NCI-H2227 treated with DMSO at 0.1 percent for 48 hours (cell line): ENCODE data around the gene PIK3R1.
"Not testable (repeated sequence)": the region's sequence is repeated elsewhere in the genome, so short reads cannot be mapped to it uniquely, and the experiment has no call there.

Experiments used
- DNase-seq: peaks from one replicate; lab custom pipeline; 2025; lab: John Stamatoyannopoulos, UW

Gene PIK3R1

GRCh38 chr5:68226546-68227073, 11.1 kb downstream of the PIK3R1 start:
- no peak for DNase-seq

DNA sequence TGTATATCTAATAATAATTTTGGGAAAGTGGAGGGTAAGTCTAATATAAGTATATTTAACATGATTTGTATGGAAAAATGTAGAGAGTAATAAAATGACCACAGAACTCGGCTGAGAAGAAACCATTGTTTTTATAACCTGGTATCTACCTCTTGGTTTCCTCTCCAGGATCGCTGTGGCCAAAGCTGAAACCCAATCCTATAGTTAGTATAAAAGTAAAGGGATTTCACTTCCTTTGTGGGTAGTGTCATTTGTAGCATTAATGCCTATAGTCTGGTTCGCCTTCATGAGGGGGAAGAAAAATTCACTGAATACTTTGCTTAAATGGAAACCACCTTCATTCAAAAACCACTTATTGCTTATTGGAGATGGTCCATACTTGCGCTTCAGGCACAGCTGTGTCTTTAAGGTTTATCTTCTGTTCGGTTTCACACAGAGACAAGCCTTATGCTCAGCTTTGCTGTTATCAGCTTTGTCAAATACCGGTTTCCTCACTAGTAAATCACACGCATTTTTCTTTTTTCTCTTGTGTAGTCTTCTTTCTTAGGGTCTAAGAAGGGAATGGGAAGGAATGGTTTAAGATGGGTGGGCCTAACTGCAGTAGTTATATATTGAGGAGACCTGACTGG, 12.1 kb downstream of the PIK3R1 start:
- DNase-seq: no peak

GRCh38 chr5:68229416-68229815, 13.9 kb downstream of the PIK3R1 start:
- DNase-seq: no peak

DNA sequence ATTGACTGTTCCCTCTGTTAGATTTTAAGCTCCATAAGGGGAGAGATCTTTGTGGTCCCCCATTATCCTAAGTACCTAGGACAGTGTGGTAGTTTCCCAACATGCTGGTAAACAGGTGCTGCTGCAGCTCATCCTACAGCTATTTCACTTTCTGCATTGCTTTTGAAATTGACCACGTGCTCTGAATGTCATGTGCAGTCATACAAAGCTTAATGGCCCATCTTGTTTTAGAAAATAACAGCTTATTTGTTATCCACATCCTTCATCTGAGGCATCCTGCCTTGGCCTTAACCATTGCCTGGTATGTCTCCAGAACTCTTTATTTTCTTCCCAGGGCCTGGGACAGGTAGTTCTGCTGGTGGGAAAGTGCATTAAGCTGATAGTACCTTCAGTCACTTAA, 14.7 kb downstream of the PIK3R1 start:
- DNase-seq: no peak

DNA sequence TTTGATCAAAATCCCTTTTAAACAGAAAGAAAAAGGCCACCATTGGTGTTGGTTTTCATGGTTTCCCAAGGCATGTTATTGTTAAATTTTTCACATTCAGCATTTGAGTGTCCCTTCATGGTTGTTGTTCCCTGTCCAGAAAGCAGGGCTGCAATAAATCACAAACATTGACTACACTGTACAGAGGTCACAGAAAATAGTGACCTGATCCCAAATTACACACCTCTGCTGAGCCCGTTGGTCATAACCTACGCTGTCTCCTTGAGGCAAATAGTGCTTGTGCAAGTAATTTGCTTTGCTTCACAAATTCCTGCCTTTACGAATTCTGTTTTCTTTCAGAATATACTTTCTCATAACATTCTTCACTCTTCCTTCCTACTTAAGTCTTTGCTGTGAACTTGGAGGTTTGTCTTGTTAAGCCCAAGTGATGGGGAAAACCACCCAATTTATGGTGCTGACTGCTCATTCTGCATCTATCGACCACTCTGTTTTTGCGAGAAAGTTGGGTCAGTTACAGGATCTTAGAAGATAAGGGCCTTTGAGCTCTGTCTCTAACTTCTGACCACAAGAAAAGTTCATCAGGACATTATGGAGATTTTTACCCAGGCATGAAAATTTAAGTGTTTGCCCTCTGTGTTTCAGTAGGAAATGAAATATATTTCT, 16.0 kb downstream of the PIK3R1 start:
- no peak for DNase-seq

DNA sequence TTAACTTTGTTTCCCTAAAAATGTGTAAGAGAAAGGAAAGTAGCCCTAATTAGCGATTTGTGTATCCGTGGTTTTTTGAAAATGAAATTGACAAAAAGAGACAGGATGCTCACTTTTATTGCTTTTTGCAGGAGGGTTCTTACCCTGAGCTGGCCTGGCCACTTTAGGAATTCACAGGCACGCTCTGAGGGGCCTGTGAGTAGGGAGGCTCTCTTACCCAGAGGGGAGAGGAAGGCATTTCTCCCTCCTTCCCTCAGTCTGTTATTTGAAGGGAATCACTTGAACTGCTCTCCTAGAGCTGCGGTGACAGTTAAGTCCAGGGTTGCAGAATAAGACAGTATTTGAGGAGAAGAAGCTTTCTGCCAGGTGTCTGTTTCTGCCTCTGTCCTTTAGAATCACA, 16.7 kb downstream of the PIK3R1 start:
- no peak for DNase-seq

DNA sequence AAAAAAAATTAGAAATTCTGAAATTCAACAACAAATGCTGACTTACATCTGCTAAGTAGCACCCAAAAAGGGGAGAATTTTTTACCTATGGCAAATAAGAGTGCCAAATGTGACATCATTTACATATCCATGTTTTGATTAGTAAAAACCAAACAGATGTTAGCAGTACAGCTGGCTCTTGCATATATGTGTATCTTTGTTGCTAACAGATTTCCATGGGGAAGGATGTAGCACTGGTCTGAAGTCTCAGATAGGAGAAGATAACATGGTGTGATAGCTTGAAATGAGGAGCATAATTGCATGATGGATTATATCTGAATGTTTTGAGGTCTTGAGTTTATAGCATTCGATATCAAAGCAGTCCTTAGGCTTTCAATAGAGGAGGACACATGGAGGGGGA, 17.5 kb downstream of the PIK3R1 start:
- no peak for DNase-seq

DNA sequence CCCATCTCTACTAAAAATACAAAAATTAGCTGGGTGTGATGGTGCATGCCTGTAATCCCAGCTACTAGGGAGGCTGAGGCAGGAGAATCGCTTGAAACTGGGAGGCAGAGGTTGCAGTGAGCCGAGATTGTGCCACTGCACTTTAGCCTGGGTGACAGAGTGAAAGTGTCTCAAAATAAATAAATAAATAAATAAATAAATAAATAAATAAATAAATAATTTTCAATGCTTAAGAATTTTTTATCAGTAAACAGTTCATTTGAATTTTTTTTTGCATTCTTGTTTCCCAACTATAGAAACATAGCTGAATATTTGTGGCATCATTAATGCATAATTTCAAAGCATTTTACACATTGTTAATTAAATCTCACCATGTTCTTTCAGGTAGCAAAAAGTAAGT, 19.7 kb downstream of the PIK3R1 start:
- not testable (repeated sequence) for DNase-seq

GRCh38 chr5:68237715-68238114, 22.2 kb downstream of the PIK3R1 start:
- no peak for DNase-seq

DNA sequence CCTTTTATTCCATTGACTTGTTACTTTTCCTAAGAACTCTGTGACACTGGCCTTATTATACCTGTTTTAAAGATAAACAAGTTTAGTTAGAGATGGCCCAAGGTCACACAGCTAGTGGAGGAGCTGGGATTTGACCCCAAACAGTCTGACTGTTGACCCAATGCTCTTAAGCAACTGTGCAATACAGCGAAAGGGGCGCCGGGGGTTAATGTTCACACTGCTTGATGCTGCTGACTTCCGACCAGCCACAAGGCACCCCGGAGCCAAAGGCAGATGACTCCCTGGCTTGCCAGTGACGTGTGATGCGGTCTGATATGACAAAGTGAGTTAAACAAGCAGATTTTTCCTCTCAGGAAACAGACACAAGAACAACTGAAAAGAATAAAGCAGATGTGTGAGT, 23.9 kb downstream of the PIK3R1 start:
- DNase-seq: no peak

DNA sequence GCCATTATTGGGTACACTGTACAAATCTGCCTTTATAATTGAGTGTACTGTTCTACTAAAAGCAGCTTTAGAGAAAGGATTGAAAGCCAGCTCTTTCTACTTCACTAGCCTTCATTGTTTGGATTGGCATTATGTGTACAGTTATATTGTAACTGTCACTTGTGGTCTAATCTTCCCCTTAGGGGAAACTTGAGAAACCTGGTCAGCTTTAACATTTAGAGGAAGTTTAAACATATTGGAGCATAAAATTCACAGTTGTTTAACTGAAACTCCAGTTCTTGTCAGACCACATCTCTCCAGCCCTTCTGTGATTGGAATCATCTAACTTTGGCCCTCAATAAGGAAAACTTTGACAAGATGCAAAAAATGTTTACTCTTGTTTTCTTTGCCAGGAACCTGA, 24.6 kb downstream of the PIK3R1 start:
- DNase-seq: no peak

- no peak for DNase-seq
Observed at GRCh38 chr5:68240771-68241170, 25.2 kb downstream of the PIK3R1 start.

DNA sequence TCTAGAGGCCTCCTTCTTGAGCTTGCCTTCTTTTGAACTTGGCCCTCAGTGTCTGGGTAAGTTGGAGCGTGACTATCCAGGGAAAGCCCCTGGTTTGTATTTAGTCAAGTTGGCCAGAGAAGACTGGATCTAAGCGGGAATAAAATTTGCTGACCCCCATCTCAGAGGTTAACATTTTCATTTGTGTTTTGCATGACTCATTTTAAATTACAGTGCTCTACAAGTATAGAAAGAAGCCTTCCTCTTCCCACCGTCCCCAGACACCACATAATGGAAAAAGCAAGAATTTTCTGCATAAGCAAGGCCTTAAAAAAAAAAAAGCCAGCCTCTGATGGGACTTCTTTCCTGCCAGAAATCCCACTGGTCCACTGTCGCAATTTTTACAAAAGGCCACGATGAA, 27.2 kb downstream of the PIK3R1 start:
- DNase-seq: peak; percentile 10

DNA sequence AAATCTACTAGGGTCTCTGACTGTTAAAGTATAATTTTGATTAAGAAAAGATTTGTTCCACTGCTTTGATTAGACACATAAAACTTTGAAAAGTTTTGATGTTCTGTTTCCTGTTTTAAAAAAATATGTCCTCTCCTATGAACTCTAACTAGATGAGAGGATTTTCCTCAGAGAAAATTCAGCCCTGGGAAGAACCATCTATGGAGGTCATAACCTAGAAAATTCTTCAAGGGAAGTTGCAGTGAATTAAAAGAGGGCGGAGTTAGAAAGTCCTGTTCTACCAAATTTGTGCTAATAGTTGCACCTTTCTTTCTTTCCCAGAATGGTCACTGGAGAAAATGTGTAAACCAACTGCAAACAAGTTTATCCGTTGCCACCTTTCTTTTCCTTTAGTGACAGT, 27.7 kb downstream of the PIK3R1 start:
- DNase-seq: no peak

GRCh38 chr5:68243681-68244080, 28.1 kb downstream of the PIK3R1 start:
- DNase-seq: no peak

DNA sequence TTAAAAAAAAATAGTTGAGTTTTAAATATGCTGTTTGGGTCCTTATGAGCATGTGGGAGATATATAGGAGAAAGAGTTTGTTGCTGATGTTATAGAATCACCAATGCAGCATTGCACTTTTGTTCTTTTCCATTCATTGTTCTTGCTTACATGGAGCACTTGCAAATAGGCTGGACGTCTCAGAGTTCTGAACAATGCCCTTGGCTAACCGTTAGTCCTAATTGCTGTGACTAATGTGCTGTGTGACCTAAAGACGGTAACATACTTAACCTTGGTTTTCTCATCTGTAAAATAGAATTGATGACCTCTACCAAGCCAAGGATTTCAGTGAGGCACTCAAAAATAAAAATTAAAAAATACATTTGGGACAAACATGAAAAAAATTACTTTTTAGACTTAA, 29.8 kb downstream of the PIK3R1 start:
- no peak for DNase-seq

DNA sequence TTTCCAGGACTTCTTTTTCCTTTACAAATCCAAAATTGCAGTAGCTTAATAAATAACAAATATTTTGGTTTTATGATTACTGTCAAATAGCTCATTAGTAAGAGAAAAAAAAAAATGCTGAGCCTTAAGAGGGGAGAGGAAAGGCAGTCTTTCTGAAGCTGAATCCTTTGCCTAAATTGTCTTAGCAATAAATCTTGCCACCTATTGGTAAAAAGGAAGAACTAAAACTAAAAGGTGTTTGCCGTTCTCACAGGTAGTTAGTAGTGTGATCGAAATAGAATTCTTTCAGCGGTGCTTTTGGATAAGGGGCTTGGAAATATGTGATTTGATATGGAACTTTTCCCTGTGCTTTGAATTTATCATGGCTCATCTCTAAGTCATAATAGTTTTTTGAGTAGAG, 31.2 kb downstream of the PIK3R1 start:
- no peak for DNase-seq

DNA sequence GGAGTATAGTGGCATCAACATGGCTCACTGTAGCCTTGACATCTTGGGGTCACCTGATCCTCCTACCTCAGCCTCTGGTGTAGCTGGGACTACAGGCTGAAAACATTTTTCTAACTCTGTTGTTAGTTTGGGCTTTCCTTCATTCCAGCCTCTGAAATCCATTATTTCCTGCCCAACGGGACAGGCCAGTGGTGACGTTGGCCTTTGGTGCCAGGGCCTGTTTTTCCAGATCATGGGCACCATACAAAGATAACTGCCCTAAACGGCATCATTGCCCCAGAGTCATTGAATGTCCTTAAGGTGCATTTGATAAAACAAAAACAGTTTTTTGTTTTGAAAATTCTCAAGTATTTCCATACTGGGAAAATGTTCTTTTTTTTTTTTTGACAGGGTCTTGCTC, 32.1 kb downstream of the PIK3R1 start:
- no peak for DNase-seq

- no peak for DNase-seq
Observed at GRCh38 chr5:68248896-68249295, 33.3 kb downstream of the PIK3R1 start.

DNA sequence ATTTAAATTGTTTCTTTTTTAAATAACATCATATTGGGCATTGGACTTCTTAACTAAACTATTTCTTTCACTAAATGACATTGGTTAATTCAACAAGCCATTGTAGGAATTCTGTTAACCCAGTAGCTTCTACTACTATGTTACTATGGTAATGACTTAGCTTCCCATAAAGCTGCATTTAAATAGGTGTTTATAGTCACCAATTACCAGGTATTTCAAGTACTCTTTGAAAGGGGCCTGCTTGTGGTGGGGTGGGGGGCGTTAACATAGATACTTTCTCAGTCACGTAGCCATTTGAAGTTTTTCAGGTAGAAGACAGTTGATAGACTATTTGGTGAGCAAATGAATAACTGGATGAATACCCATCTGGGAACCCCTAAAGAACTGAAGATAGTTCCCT, 34.0 kb downstream of the PIK3R1 start:
- DNase-seq: no peak

DNA sequence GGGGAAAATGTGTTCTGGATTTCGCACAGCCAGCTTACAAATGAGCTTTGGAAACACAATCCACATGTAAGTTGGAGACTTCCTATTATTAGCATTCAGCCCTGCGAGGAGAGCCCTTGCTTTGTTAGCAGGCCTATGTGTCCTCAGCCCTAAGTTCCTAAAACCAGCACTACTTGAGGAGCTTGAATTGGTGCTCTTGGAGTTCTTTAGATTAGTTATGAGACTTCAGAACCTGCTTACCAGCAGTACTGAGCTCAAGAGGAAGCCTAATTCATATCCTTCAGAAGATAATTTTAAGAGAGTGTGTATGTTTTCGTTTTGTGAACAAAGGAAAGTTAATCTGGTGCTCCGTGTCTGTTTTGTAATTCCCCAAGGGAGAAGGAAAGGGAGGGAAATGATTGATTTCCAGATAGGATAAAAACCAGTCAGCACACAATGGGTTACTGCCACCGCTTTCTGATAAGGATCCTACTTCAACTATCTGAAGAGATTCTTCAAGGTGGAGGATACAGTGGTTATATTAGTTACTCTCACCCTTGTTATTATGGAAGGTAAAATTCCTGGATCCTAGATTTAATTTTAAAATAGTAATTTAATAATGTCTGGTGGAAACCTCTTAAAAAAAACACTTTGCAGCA, 35.2 kb downstream of the PIK3R1 start:
- no peak for DNase-seq

GRCh38 chr5:68251386-68251785, 35.8 kb downstream of the PIK3R1 start:
- no peak for DNase-seq

GRCh38 chr5:68251804-68252522, 36.4 kb downstream of the PIK3R1 start:
- no peak for DNase-seq
